Activated B cell treated with CpG ODN at 0.5 μM for 24 hours (primary cell): ENCODE results near the gene IGFBP4. TPM values are rescaled to one million over a fixed set of nuclear protein-coding genes. Genes with fewer than 3 reads are reported as not detected.

ENCODE experiments used
- ATAC-seq: fragments of 200-7000 bp; cut with Tn5 transposase; one replicate; pipeline ENCODE4 v1.10.0; 2021; ENCODE audit warnings: low read depth, mild to moderate bottlenecking, moderate library complexity
- CTCF ChIA-PET: fragments of 350-600 bp; sonication (Branson Sonifier 250); formaldehyde crosslinking; loops from one replicate; lab custom pipeline; 2021; ENCODE audit warnings: antibody characterized with exemption; lab: Charles Lee
- POLR2A ChIA-PET: fragments of 350-600 bp; sonication (Branson Sonifier 250); formaldehyde crosslinking; loops from one replicate; lab custom pipeline; 2021; ENCODE audit warnings: antibody characterized with exemption; lab: Charles Lee
- DNase-seq: peaks from one replicate; pipeline ENCODE4 v3.0.0; 2022
- H3K27ac Mint-ChIP-seq: one replicate; pipeline ENCODE4 v1.8.0; 2020; ENCODE audit warnings: mixed read lengths
- H3K27me3 Mint-ChIP-seq: one replicate; pipeline ENCODE4 v1.8.0; 2021; ENCODE audit warnings: mixed read lengths
- H3K36me3 Mint-ChIP-seq: one replicate; pipeline ENCODE4 v1.8.0; 2021; ENCODE audit warnings: low read depth, mixed read lengths
- H3K4me1 Mint-ChIP-seq: one replicate; pipeline ENCODE4 v1.8.0; 2021; ENCODE audit warnings: mixed read lengths
- H3K4me3 Mint-ChIP-seq: one replicate; pipeline ENCODE4 v1.8.0; 2020; ENCODE audit warnings: mild to moderate bottlenecking, mixed read lengths
- H3K9me3 Mint-ChIP-seq: one replicate; pipeline ENCODE4 v1.8.0; 2020; ENCODE audit warnings: mixed read lengths
- intact Hi-C: fragments of 100-400 bp; cut with micrococcal nuclease; formaldehyde crosslinking; loops from one replicate; pipeline ENCODE4 v1.15.1; 2024
- total RNA-seq: library from RNA; stranded (reverse); gene quantifications from 2 replicates; pipeline ENCODE4 v1.2.3, GENCODE V29; 2022
- TF ChIP-seq, protein P1 (sequence below): fragments of 200-600 bp; IDR thresholded peaks from one replicate; pipeline ENCODE4 v1.8.0; 2022; ENCODE audit warnings: antibody characterized with exemption, mild to moderate bottlenecking

IGFBP4 gene
- total RNA-seq, 1 donor from 2014 or later: 18.0 TPM

- H3K36me3 Mint-ChIP-seq: peaks cover 40% of the 10 kb centered on the region
- TF ChIP-seq, protein P1, sequence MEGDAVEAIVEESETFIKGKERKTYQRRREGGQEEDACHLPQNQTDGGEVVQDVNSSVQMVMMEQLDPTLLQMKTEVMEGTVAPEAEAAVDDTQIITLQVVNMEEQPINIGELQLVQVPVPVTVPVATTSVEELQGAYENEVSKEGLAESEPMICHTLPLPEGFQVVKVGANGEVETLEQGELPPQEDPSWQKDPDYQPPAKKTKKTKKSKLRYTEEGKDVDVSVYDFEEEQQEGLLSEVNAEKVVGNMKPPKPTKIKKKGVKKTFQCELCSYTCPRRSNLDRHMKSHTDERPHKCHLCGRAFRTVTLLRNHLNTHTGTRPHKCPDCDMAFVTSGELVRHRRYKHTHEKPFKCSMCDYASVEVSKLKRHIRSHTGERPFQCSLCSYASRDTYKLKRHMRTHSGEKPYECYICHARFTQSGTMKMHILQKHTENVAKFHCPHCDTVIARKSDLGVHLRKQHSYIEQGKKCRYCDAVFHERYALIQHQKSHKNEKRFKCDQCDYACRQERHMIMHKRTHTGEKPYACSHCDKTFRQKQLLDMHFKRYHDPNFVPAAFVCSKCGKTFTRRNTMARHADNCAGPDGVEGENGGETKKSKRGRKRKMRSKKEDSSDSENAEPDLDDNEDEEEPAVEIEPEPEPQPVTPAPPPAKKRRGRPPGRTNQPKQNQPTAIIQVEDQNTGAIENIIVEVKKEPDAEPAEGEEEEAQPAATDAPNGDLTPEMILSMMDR: no peak
- no peak for DNase-seq
- POLR2A ChIA-PET: no interaction called here
- H3K27ac Mint-ChIP-seq: no peak overlapping the region
- CTCF ChIA-PET: no interaction called here
- intact Hi-C loops: no loop called here
- no peak for ATAC-seq
- no peaks in the 10 kb centered on the region for H3K9me3 Mint-ChIP-seq
- H3K4me3 Mint-ChIP-seq: no peak overlapping the region
- no peaks in the 10 kb centered on the region for H3K27me3 Mint-ChIP-seq
- peaks cover under 1% of the 10 kb centered on the region for H3K4me1 Mint-ChIP-seq
Measured at GRCh38 chr17:40452921-40453378, 9.7 kb downstream of the IGFBP4 start.

GRCh38 chr17:40453881-40454612 lies 10.8 kb downstream of the IGFBP4 start:
- no peaks in the 10 kb centered on the region for H3K9me3 Mint-ChIP-seq
- ATAC-seq: no peak
- peaks cover 40% of the 10 kb centered on the region for H3K36me3 Mint-ChIP-seq
- intact Hi-C loops: no loop called here
- no peaks in the 10 kb centered on the region for H3K27me3 Mint-ChIP-seq
- TF ChIP-seq, protein P1: no peak
- H3K4me1 Mint-ChIP-seq: no peaks in the 10 kb centered on the region
- no peak overlapping the region for H3K27ac Mint-ChIP-seq
- DNase-seq: no peak
- H3K4me3 Mint-ChIP-seq: no peak overlapping the region
- CTCF ChIA-PET: no interaction called here
- POLR2A ChIA-PET: no interaction called here

DNA sequence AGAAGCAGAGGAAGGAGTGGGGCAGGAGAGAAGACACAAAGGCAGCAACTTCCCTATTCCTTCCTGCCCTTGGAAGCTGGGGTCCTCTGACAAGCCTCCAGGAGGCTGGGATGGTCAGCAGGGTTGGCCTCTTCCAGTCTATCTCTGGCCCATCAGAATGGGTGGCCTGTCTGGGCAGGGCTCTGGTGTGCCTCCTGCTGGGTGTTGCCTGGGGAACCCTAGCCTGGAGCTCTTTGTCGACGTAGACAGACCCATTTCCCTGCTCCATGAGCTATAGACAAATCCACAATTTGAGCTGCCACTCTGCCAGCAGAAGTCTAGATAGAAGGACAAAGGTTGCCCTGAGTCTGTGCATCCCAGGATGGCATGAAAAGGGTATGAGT lies 11.4 kb downstream of the IGFBP4 start:
- CTCF ChIA-PET: interaction anchor here (0.8 to 2.3 kb wide), 3 partner anchors 27 to 83 kb away, joined by 3 to 9 read pairs (median 3); no protein-coding TSS in a partner anchor
- no peak overlapping the region for H3K4me3 Mint-ChIP-seq
- H3K4me1 Mint-ChIP-seq: no peaks in the 10 kb centered on the region
- H3K36me3 Mint-ChIP-seq: peaks cover 40% of the 10 kb centered on the region
- no peak overlapping the region for H3K27ac Mint-ChIP-seq
- DNase-seq (no peak), ATAC-seq (no peak)
- intact Hi-C loops: no loop called here
- no peaks in the 10 kb centered on the region for H3K9me3 Mint-ChIP-seq
- POLR2A ChIA-PET: interaction anchor here (0.6 to 0.9 kb wide), 2 partner anchors 111 to 519 kb away, joined by 3 read pairs; no protein-coding TSS in a partner anchor
- TF ChIP-seq, protein P1: no peak
- H3K27me3 Mint-ChIP-seq: no peaks in the 10 kb centered on the region

DNA sequence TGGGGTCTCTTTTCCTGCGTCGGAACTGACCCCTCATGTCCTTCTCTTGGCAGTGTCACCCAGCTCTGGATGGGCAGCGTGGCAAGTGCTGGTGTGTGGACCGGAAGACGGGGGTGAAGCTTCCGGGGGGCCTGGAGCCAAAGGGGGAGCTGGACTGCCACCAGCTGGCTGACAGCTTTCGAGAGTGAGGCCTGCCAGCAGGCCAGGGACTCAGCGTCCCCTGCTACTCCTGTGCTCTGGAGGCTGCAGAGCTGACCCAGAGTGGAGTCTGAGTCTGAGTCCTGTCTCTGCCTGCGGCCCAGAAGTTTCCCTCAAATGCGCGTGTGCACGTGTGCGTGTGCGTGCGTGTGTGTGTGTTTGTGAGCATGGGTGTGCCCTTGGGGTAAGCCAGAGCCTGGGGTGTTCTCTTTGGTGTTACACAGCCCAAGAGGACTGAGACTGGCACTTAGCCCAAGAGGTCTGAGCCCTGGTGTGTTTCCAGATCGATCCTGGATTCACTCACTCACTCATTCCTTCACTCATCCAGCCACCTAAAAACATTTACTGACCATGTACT lies 13.2 kb downstream of the IGFBP4 start:
- ATAC-seq (no peak), DNase-seq (no peak)
- POLR2A ChIA-PET: interaction anchor here (0.6 to 1.2 kb wide), 2 partner anchors 9 to 142 kb away, joined by 3 read pairs; no protein-coding TSS in a partner anchor
- Mint-ChIP-seq H3K4me1 (no peaks in the 10 kb centered on the region), H3K27me3 (no peaks in the 10 kb centered on the region), H3K27ac (no peak overlapping the region), H3K4me3 (no peak overlapping the region), H3K9me3 (no peaks in the 10 kb centered on the region), H3K36me3 (peaks cover 40% of the 10 kb centered on the region)
- CTCF ChIA-PET: interaction anchor here (0.6 to 2.3 kb wide), 3 partner anchors 15 to 77 kb away, joined by 3 to 9 read pairs (median 3); no protein-coding TSS in a partner anchor
- TF ChIP-seq, protein P1: no peak
- intact Hi-C loops: no loop called here

GRCh38 chr17:40457369-40457768 lies 14.1 kb downstream of the IGFBP4 start:
- intact Hi-C loops: no loop called here
- H3K4me1 Mint-ChIP-seq: no peaks in the 10 kb centered on the region
- TF ChIP-seq, protein P1: no peak
- H3K9me3 Mint-ChIP-seq: no peaks in the 10 kb centered on the region
- ChIA-PET CTCF (interaction anchor here (1.0 kb wide), 1 partner anchor 19 kb away, joined by 3 read pairs; no protein-coding TSS in a partner anchor), POLR2A (interaction anchor here (1.2 kb wide), 1 partner anchor 10 kb away, joined by 3 read pairs; no protein-coding TSS in a partner anchor)
- H3K27ac Mint-ChIP-seq: no peak overlapping the region
- H3K4me3 Mint-ChIP-seq: no peak overlapping the region
- no peaks in the 10 kb centered on the region for H3K27me3 Mint-ChIP-seq
- peaks cover 36% of the 10 kb centered on the region for H3K36me3 Mint-ChIP-seq
- no peak for DNase-seq
- no peak for ATAC-seq
